ENCODE measurements around the gene CTIF.

Gene CTIF

GRCh38 chr18:48552130-48552529 lies 13.3 kb downstream of the CTIF start:
- Histone ChIP-seq H3K4me1 (ENCODE audit: low read length) (no peaks in the 10 kb centered on the region), H3K9me3 (replicated peaks; ENCODE audit: insufficient read depth, low read length) (no peaks in the 10 kb centered on the region), H3K9ac (ENCODE audit: low read length) (no peak overlapping the region), H3K27me3 (replicated peaks; ENCODE audit: insufficient read depth, low read length) (no peaks in the 10 kb centered on the region), H3K4me3 (ENCODE audit: low read length) (no peak overlapping the region), H3K27ac (ENCODE audit: low read length) (no peak overlapping the region), H2AFZ (ENCODE audit: low read length) (no peak overlapping the region), H3F3A (ENCODE audit: insufficient read depth, low read length) (no peaks in the 10 kb centered on the region), H3K79me2 (ENCODE audit: low read length) (no peaks in the 10 kb centered on the region), H3K4me2 (ENCODE audit: low read depth, low read length) (no peak overlapping the region), H3K36me3 (replicated peaks; ENCODE audit: insufficient read depth, low read length) (no peaks in the 10 kb centered on the region), H4K20me1 (ENCODE audit: insufficient read depth, low read length) (no peaks in the 10 kb centered on the region), H3K9me2 (replicated peaks; ENCODE audit: insufficient read depth, low read length) (no peaks in the 10 kb centered on the region)
- TF ChIP-seq EZH2phosphoT487 (IDR thresholded peaks at IDR 0.05; ENCODE audit: low read length) (no peak), CTCF (IDR thresholded peaks at IDR 0.05; ENCODE audit: low read length) (no peak), EZH2 (optimal IDR thresholded peaks at IDR 0.05; ENCODE audit: low read depth, low read length) (no peak)
- no peak for DNase-seq

- Histone ChIP-seq H3K9ac (ENCODE audit: low read length) (no peak overlapping the region), H3K79me2 (ENCODE audit: low read length) (no peaks in the 10 kb centered on the region), H3K36me3 (replicated peaks; ENCODE audit: insufficient read depth, low read length) (no peaks in the 10 kb centered on the region), H3K27ac (ENCODE audit: low read length) (no peak overlapping the region), H3K9me3 (replicated peaks; ENCODE audit: insufficient read depth, low read length) (no peaks in the 10 kb centered on the region), H4K20me1 (ENCODE audit: insufficient read depth, low read length) (no peaks in the 10 kb centered on the region), H3K4me3 (ENCODE audit: low read length) (no peak overlapping the region), H3K27me3 (replicated peaks; ENCODE audit: insufficient read depth, low read length) (no peaks in the 10 kb centered on the region), H2AFZ (ENCODE audit: low read length) (no peak overlapping the region), H3F3A (ENCODE audit: insufficient read depth, low read length) (no peaks in the 10 kb centered on the region), H3K9me2 (replicated peaks; ENCODE audit: insufficient read depth, low read length) (no peaks in the 10 kb centered on the region), H3K4me1 (ENCODE audit: low read length) (no peaks in the 10 kb centered on the region), H3K4me2 (ENCODE audit: low read depth, low read length) (no peak overlapping the region)
- DNase-seq, result no peak
- no peak for TF ChIP-seq EZH2phosphoT487 (IDR thresholded peaks at IDR 0.05; ENCODE audit: low read length)
- TF ChIP-seq EZH2 (optimal IDR thresholded peaks at IDR 0.05; ENCODE audit: low read depth, low read length), result no peak
- no peak for TF ChIP-seq CTCF (IDR thresholded peaks at IDR 0.05; ENCODE audit: low read length)
Measured at GRCh38 chr18:48553236-48553635, 14.4 kb downstream of the CTIF start.

- H3K79me2 ChIP-seq (ENCODE audit: low read length), result no peaks in the 10 kb centered on the region
- no peak overlapping the region for H3K9ac ChIP-seq (ENCODE audit: low read length)
- H4K20me1 ChIP-seq (ENCODE audit: insufficient read depth, low read length), result no peaks in the 10 kb centered on the region
Measured at GRCh38 chr18:48554610-48555400, 16.0 kb downstream of the CTIF start.

More at GRCh38 chr18:48554610-48555400, 16.0 kb downstream of the CTIF start:
- H2AFZ ChIP-seq (ENCODE audit: low read length), result no peak overlapping the region
- no peak for DNase-seq
- TF ChIP-seq CTCF (IDR thresholded peaks at IDR 0.05; ENCODE audit: low read length) (no peak), EZH2 (optimal IDR thresholded peaks at IDR 0.05; ENCODE audit: low read depth, low read length) (no peak), EZH2phosphoT487 (IDR thresholded peaks at IDR 0.05; ENCODE audit: low read length) (no peak)
- no peak overlapping the region for H3K27ac ChIP-seq (ENCODE audit: low read length)
- no peaks in the 10 kb centered on the region for H3K9me2 ChIP-seq (replicated peaks; ENCODE audit: insufficient read depth, low read length)
- H3K4me3 ChIP-seq (ENCODE audit: low read length), result no peak overlapping the region
- no peaks in the 10 kb centered on the region for H3K27me3 ChIP-seq (replicated peaks; ENCODE audit: insufficient read depth, low read length)
- H3K36me3 ChIP-seq (replicated peaks; ENCODE audit: insufficient read depth, low read length), result no peaks in the 10 kb centered on the region
- no peaks in the 10 kb centered on the region for H3K9me3 ChIP-seq (replicated peaks; ENCODE audit: insufficient read depth, low read length)
- no peaks in the 10 kb centered on the region for H3F3A ChIP-seq (ENCODE audit: insufficient read depth, low read length)
- H3K4me1 ChIP-seq (ENCODE audit: low read length), result no peaks in the 10 kb centered on the region
- H3K4me2 ChIP-seq (ENCODE audit: low read depth, low read length), result no peak overlapping the region

All from MM.1S (cell line).